SH-SY5Y (cell line): ENCODE data around the gene MGAT5.

Source experiments
- GATA2 ChIP-seq: IDR thresholded peaks from 2 replicates; pipeline ENCODE4 v1.6.1; 2011; ENCODE audit warnings: mild to moderate bottlenecking, low read depth, low read length
- GATA3 ChIP-seq: IDR thresholded peaks from 2 replicates; pipeline ENCODE4 v1.6.1; 2011; ENCODE audit warnings: low read depth, mild to moderate bottlenecking, low read length, moderate library complexity

- TF ChIP-seq GATA2 (no peak), GATA3 (no peak)
Measured at GRCh38 chr2:134229540-134229939, 24.3 kb upstream of the MGAT5 start.
